Measurements from ENCODE around the gene ILKAP.

DNA sequence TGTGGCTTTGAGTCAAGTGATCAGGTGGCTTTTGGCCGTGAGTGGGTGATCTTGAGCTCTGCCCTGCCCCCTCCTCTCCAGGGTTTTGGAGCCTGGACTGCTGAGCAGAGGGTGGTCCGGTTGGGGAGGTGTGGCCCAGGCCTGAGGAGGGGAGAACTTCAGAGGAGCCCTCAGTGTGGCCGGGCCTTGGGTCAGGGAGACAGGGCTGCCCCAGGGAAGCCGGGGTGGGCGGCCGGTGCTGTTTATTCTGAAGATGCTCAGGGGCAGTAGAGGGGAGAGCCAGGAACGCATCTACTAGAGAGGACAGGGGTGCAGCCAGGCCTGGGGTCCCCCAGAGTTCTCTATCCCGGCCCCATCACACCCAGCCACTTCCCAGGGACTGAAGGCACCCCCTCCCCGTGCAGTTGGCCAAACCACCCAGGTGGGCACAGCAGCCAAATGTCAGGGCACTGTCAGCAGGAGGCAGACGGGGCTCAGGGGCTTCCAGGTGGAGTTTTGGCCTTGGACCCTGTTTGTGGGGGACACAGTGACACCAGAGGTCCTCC is 43.8 kb downstream of the ILKAP start:
- TF ChIP-seq, protein P1, sequence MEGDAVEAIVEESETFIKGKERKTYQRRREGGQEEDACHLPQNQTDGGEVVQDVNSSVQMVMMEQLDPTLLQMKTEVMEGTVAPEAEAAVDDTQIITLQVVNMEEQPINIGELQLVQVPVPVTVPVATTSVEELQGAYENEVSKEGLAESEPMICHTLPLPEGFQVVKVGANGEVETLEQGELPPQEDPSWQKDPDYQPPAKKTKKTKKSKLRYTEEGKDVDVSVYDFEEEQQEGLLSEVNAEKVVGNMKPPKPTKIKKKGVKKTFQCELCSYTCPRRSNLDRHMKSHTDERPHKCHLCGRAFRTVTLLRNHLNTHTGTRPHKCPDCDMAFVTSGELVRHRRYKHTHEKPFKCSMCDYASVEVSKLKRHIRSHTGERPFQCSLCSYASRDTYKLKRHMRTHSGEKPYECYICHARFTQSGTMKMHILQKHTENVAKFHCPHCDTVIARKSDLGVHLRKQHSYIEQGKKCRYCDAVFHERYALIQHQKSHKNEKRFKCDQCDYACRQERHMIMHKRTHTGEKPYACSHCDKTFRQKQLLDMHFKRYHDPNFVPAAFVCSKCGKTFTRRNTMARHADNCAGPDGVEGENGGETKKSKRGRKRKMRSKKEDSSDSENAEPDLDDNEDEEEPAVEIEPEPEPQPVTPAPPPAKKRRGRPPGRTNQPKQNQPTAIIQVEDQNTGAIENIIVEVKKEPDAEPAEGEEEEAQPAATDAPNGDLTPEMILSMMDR (IDR thresholded peaks at IDR 0.05; ENCODE audit: low read depth, low read length) = no peak
- TF ChIP-seq, protein P2, sequence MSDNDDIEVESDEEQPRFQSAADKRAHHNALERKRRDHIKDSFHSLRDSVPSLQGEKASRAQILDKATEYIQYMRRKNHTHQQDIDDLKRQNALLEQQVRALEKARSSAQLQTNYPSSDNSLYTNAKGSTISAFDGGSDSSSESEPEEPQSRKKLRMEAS (IDR thresholded peaks at IDR 0.05; ENCODE audit: low read depth, low read length) = no peak
- TF ChIP-seq POLR2A (IDR thresholded peaks at IDR 0.05; ENCODE audit: extremely low read depth, insufficient read length) = no peak

All from NB4 (cell line).